Fibroblast of pulmonary artery (primary cell): ENCODE results near the gene EYS.

ENCODE experiments used
- DNase-seq: peaks from one replicate; pipeline ENCODE4 v3.0.0-alpha.2; 2010; ENCODE audit warnings: low read depth
- H3K4me3 ChIP-seq: replicated peaks from 2 replicates; pipeline ENCODE4 v1.5.1; 2011; ENCODE audit warnings: low read depth, mild to moderate bottlenecking, control low read depth, low read length, moderate library complexity
- CTCF ChIP-seq: IDR thresholded peaks from 2 replicates; pipeline ENCODE4 v1.5.1; 2011; ENCODE audit warnings: mild to moderate bottlenecking, control low read depth, low read length, inconsistent platforms; ENCODE audit errors: missing control alignments

EYS gene

GRCh38 chr6:65709099-65709830 is 2.2 kb upstream of the EYS start:
- no peak for TF ChIP-seq CTCF
- DNase-seq, result no peak
- H3K4me3 ChIP-seq, result no peak overlapping the region

- TF ChIP-seq CTCF, result no peak
- DNase-seq, result no peak
- H3K4me3 ChIP-seq, result no peak overlapping the region
Measured at GRCh38 chr6:65708162-65708561, 1.1 kb upstream of the EYS start.

GRCh38 chr6:65706436-65706835 is 590 bp downstream of the EYS start:
- TF ChIP-seq CTCF, result no peak
- no peak overlapping the region for H3K4me3 ChIP-seq
- DNase-seq, result no peak

- no peak for DNase-seq
- H3K4me3 ChIP-seq, result no peak overlapping the region
- no peak for TF ChIP-seq CTCF
Measured at GRCh38 chr6:65701325-65701724, 5.7 kb downstream of the EYS start.

GRCh38 chr6:65700561-65700960 is 6.5 kb downstream of the EYS start:
- no peak for TF ChIP-seq CTCF
- DNase-seq, result no peak
- H3K4me3 ChIP-seq, result no peak overlapping the region

- no peak for TF ChIP-seq CTCF
- DNase-seq, result no peak
- H3K4me3 ChIP-seq, result no peak overlapping the region
Measured at GRCh38 chr6:65692109-65692508, 14.9 kb downstream of the EYS start.

- no peak for TF ChIP-seq CTCF
- no peak for DNase-seq
- H3K4me3 ChIP-seq, result no peak overlapping the region
Measured at GRCh38 chr6:65680232-65680631, 26.8 kb downstream of the EYS start.
